Measurements from ENCODE around the gene ARGLU1. TPM values are rescaled to one million over a fixed set of nuclear protein-coding genes. Genes with fewer than 3 reads are reported as not detected.
A peak's percentile ranks its signal among the peaks of the same experiment; 100 is the strongest.

The ARGLU1 gene
- total RNA-seq, 1 experiment from 2014 or later, result 63.4 TPM

GRCh38 chr13:106534639-106535551, 33.0 kb downstream of the ARGLU1 start:
- H3K9me3 ChIP-seq, result no peaks in the 10 kb centered on the region
- H3K4me3 ChIP-seq, result peak overlapping the region; percentile 61
- H3K27me3 ChIP-seq, result no peaks in the 10 kb centered on the region

GRCh38 chr13:106533943-106534638, 33.8 kb downstream of the ARGLU1 start:
- DNase-seq, result peak; percentile 48
- no peaks in the 10 kb centered on the region for H3K9me3 ChIP-seq
- H3K36me3 ChIP-seq, result no peaks in the 10 kb centered on the region
- peak overlapping the region; percentile 53 for H3K4me3 ChIP-seq
- H3K27me3 ChIP-seq, result no peaks in the 10 kb centered on the region

More at GRCh38 chr13:106534639-106535551, 33.0 kb downstream of the ARGLU1 start:
- peak; percentile 13 for DNase-seq
- no peaks in the 10 kb centered on the region for H3K36me3 ChIP-seq

- no peaks in the 10 kb centered on the region for H3K27me3 ChIP-seq
- DNase-seq, result peak; percentile 73
- no peaks in the 10 kb centered on the region for H3K9me3 ChIP-seq
- H3K36me3 ChIP-seq, result no peaks in the 10 kb centered on the region
- H3K4me3 ChIP-seq, result peak overlapping the region; percentile 53
Measured at GRCh38 chr13:106533101-106533942, 34.6 kb downstream of the ARGLU1 start.

GRCh38 chr13:106532111-106532929, 35.6 kb downstream of the ARGLU1 start:
- Histone ChIP-seq H3K4me3 (peak overlapping the region; percentile 11; the same call in 1 of the 2 replicates), H3K9me3 (no peaks in the 10 kb centered on the region), H3K27me3 (no peaks in the 10 kb centered on the region), H3K36me3 (no peaks in the 10 kb centered on the region)
- DNase-seq, result no peak

- no peak overlapping the region for H3K4me3 ChIP-seq
- no peak for DNase-seq
- H3K9me3 ChIP-seq, result no peaks in the 10 kb centered on the region
- no peaks in the 10 kb centered on the region for H3K27me3 ChIP-seq
- H3K36me3 ChIP-seq, result no peaks in the 10 kb centered on the region
Measured at GRCh38 chr13:106530980-106531481, 36.9 kb downstream of the ARGLU1 start.

GRCh38 chr13:106530171-106530851, 37.6 kb downstream of the ARGLU1 start:
- Histone ChIP-seq H3K27me3 (no peaks in the 10 kb centered on the region), H3K4me3 (no peak overlapping the region), H3K9me3 (no peaks in the 10 kb centered on the region), H3K36me3 (no peaks in the 10 kb centered on the region)
- no peak for DNase-seq

- H3K36me3 ChIP-seq, result no peaks in the 10 kb centered on the region
- H3K27me3 ChIP-seq, result no peaks in the 10 kb centered on the region
- no peak for DNase-seq
Measured at GRCh38 chr13:106529415-106530170, 38.3 kb downstream of the ARGLU1 start.

GRCh38 chr13:106528718-106529414, 39.1 kb downstream of the ARGLU1 start:
- DNase-seq, result no peak
- H3K27me3 ChIP-seq, result no peaks in the 10 kb centered on the region
- H3K36me3 ChIP-seq, result no peaks in the 10 kb centered on the region
- H3K9me3 ChIP-seq, result no peaks in the 10 kb centered on the region
- no peak overlapping the region for H3K4me3 ChIP-seq

More at GRCh38 chr13:106529415-106530170, 38.3 kb downstream of the ARGLU1 start:
- H3K4me3 ChIP-seq, result no peak overlapping the region
- H3K9me3 ChIP-seq, result no peaks in the 10 kb centered on the region

- no peak for DNase-seq
- Histone ChIP-seq H3K9me3 (no peaks in the 10 kb centered on the region), H3K27me3 (no peaks in the 10 kb centered on the region), H3K4me3 (no peak overlapping the region), H3K36me3 (no peaks in the 10 kb centered on the region)
Measured at GRCh38 chr13:106527826-106528225, 40.1 kb downstream of the ARGLU1 start.

- H3K9me3 ChIP-seq, result no peaks in the 10 kb centered on the region
- DNase-seq, result no peak
- H3K4me3 ChIP-seq, result no peak overlapping the region
- H3K27me3 ChIP-seq, result no peaks in the 10 kb centered on the region
- no peaks in the 10 kb centered on the region for H3K36me3 ChIP-seq
Measured at GRCh38 chr13:106527445-106527801, 40.5 kb downstream of the ARGLU1 start.

- no peak for DNase-seq
- Histone ChIP-seq H3K36me3 (no peaks in the 10 kb centered on the region), H3K4me3 (no peak overlapping the region), H3K27me3 (no peaks in the 10 kb centered on the region), H3K9me3 (no peaks in the 10 kb centered on the region)
Measured at GRCh38 chr13:106526738-106527444, 41.0 kb downstream of the ARGLU1 start.

- DNase-seq, result no peak
- Histone ChIP-seq H3K36me3 (no peaks in the 10 kb centered on the region), H3K9me3 (no peaks in the 10 kb centered on the region), H3K4me3 (no peak overlapping the region), H3K27me3 (no peaks in the 10 kb centered on the region)
Measured at GRCh38 chr13:106525865-106526264, 42.1 kb downstream of the ARGLU1 start.

- DNase-seq, result no peak
- no peaks in the 10 kb centered on the region for H3K27me3 ChIP-seq
- H3K9me3 ChIP-seq, result no peaks in the 10 kb centered on the region
- H3K4me3 ChIP-seq, result no peak overlapping the region
- H3K36me3 ChIP-seq, result no peaks in the 10 kb centered on the region
Measured at GRCh38 chr13:106524108-106524507, 43.8 kb downstream of the ARGLU1 start.

GRCh38 chr13:106523576-106523975, 44.4 kb downstream of the ARGLU1 start:
- Histone ChIP-seq H3K9me3 (no peaks in the 10 kb centered on the region), H3K36me3 (no peaks in the 10 kb centered on the region), H3K27me3 (no peaks in the 10 kb centered on the region), H3K4me3 (no peak overlapping the region)
- no peak for DNase-seq

All from MG63 (cell line).